Activated CD4-positive, alpha-beta T cell treated with anti-CD3 and anti-CD28 coated beads, Interleukin-2, amount 50 U/mL, for 24 hours (primary cell): ENCODE measurements around the gene KCNAB2.

Experiments used
- DNase-seq, 2 donors: peaks; one replicate each; pipeline ENCODE4 v3.0.0-alpha.2; 2020; ENCODE audit warnings: low read depth in 1 of 2, low spot score in 1 of 2

The KCNAB2 gene

GRCh38 chr1:6077919-6078318, 32.2 kb downstream of the KCNAB2 start:
- no peak for DNase-seq

- DNase-seq = no peak
Observed at GRCh38 chr1:6080469-6080868, 34.8 kb downstream of the KCNAB2 start.

- DNase-seq = no peak
Observed at GRCh38 chr1:6081901-6082300, 36.2 kb downstream of the KCNAB2 start.

- no peak for DNase-seq
Observed at GRCh38 chr1:6082430-6082971, 36.8 kb downstream of the KCNAB2 start.

- no peak for DNase-seq
Observed at GRCh38 chr1:6083385-6083784, 37.7 kb downstream of the KCNAB2 start.

- no peak for DNase-seq
Observed at GRCh38 chr1:6083801-6084446, 38.2 kb downstream of the KCNAB2 start.

- no peak for DNase-seq
Observed at GRCh38 chr1:6084781-6085495, 39.2 kb downstream of the KCNAB2 start.

GRCh38 chr1:6085666-6086065, 40.0 kb downstream of the KCNAB2 start:
- no peak for DNase-seq

GRCh38 chr1:6086358-6086757, 40.7 kb downstream of the KCNAB2 start:
- no peak for DNase-seq

- DNase-seq = no peak
Observed at GRCh38 chr1:6086762-6087376, 41.2 kb downstream of the KCNAB2 start.

- DNase-seq = no peak
Observed at GRCh38 chr1:6087377-6087772, 41.7 kb downstream of the KCNAB2 start.

- no peak for DNase-seq
Observed at GRCh38 chr1:6087958-6088357, 42.3 kb downstream of the KCNAB2 start.

GRCh38 chr1:6088956-6089355, 43.3 kb downstream of the KCNAB2 start:
- DNase-seq = no peak

GRCh38 chr1:6090288-6090687, 44.6 kb downstream of the KCNAB2 start:
- no peak for DNase-seq

- no peak for DNase-seq
Observed at GRCh38 chr1:6090996-6091822, 45.5 kb downstream of the KCNAB2 start.

GRCh38 chr1:6091823-6092109, 46.1 kb downstream of the KCNAB2 start:
- DNase-seq = no peak

- DNase-seq = no peak
Observed at GRCh38 chr1:6092211-6092610, 46.5 kb downstream of the KCNAB2 start.

GRCh38 chr1:6093071-6093470, 47.4 kb downstream of the KCNAB2 start:
- DNase-seq = no peak

- DNase-seq = no peak
Observed at GRCh38 chr1:6093611-6094010, 47.9 kb downstream of the KCNAB2 start.

- no peak for DNase-seq
Observed at GRCh38 chr1:6094246-6094645, 48.6 kb downstream of the KCNAB2 start.

GRCh38 chr1:6094801-6095505, 49.3 kb downstream of the KCNAB2 start:
- no peak for DNase-seq
